HL-60 (cell line): ENCODE measurements around the gene ALDH3A2.

Experiments
- DNase-seq, 2 experiments: peaks; one replicate each; pipeline ENCODE4 v3.0.0-alpha.2; 2010 to 2020; ENCODE audit warnings: low read depth in 1 of 2, low spot score in 1 of 2
- H3K27ac ChIP-seq: fragments of 250-450 bp; sonication (Bioruptor Pico); replicated peaks from 2 replicates; pipeline ENCODE4 v1.5.1; 2020; ENCODE audit warnings: mild to moderate bottlenecking, moderate library complexity
- H3K27me3 ChIP-seq: fragments of 250-450 bp; sonication (Bioruptor Pico); 2 replicates; pipeline ENCODE4 v1.5.1; 2021; ENCODE audit warnings: mild to moderate bottlenecking, moderate library complexity; ENCODE audit not compliant: insufficient read depth, poor library complexity, severe bottlenecking
- H3K4me3 ChIP-seq: replicated peaks from 2 replicates; pipeline ENCODE4 v1.5.1; 2011; ENCODE audit warnings: mild to moderate bottlenecking, control low read depth, low read length; ENCODE audit not compliant: insufficient read depth
- GABPA ChIP-seq: IDR thresholded peaks from 2 replicates; pipeline ENCODE4 v1.6.1; 2012; ENCODE audit warnings: low read depth
- POLR2AphosphoS5 ChIP-seq: IDR thresholded peaks from 2 replicates; pipeline ENCODE4 v1.6.1; 2012; ENCODE audit warnings: low read depth
- SPI1 ChIP-seq: IDR thresholded peaks from 2 replicates; pipeline ENCODE4 v1.6.1; 2012; ENCODE audit warnings: low read depth, mild to moderate bottlenecking, borderline replicate concordance
- TF ChIP-seq, protein P1 (sequence below): IDR thresholded peaks from one replicate; pipeline ENCODE4 v1.5.1; 2011; ENCODE audit warnings: low read length, control low read depth, inconsistent platforms; ENCODE audit not compliant: insufficient read depth
- TF ChIP-seq, protein P2 (sequence below): IDR thresholded peaks from 2 replicates; pipeline ENCODE4 v1.6.1; 2012; ENCODE audit warnings: low read depth; ENCODE audit not compliant: insufficient replicate concordance

ALDH3A2 gene

DNA sequence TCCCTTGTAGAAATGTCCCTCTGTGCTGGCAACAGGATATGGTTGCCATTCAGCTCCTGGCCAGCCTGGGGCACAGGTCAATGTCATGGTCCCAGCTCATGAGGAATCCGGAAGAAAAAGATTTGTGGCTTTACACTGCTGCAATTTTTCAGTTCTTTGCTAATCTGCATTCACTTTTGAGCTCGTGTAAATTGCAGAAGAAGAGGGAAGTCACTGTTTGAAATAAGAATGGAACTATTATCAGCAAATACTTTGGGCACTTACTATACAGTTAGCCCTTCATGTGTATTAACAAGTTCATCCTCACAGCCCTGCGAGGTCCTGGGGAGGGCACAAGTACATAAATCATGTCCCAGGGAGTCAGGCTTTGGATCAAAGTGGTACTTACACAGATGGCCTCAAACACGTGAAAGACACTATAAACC, 53.7 kb downstream of the ALDH3A2 start:
- TF ChIP-seq POLR2AphosphoS5 = no peak
- no peak for TF ChIP-seq GABPA
- TF ChIP-seq, protein P1, sequence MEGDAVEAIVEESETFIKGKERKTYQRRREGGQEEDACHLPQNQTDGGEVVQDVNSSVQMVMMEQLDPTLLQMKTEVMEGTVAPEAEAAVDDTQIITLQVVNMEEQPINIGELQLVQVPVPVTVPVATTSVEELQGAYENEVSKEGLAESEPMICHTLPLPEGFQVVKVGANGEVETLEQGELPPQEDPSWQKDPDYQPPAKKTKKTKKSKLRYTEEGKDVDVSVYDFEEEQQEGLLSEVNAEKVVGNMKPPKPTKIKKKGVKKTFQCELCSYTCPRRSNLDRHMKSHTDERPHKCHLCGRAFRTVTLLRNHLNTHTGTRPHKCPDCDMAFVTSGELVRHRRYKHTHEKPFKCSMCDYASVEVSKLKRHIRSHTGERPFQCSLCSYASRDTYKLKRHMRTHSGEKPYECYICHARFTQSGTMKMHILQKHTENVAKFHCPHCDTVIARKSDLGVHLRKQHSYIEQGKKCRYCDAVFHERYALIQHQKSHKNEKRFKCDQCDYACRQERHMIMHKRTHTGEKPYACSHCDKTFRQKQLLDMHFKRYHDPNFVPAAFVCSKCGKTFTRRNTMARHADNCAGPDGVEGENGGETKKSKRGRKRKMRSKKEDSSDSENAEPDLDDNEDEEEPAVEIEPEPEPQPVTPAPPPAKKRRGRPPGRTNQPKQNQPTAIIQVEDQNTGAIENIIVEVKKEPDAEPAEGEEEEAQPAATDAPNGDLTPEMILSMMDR = no peak
- TF ChIP-seq, protein P2, sequence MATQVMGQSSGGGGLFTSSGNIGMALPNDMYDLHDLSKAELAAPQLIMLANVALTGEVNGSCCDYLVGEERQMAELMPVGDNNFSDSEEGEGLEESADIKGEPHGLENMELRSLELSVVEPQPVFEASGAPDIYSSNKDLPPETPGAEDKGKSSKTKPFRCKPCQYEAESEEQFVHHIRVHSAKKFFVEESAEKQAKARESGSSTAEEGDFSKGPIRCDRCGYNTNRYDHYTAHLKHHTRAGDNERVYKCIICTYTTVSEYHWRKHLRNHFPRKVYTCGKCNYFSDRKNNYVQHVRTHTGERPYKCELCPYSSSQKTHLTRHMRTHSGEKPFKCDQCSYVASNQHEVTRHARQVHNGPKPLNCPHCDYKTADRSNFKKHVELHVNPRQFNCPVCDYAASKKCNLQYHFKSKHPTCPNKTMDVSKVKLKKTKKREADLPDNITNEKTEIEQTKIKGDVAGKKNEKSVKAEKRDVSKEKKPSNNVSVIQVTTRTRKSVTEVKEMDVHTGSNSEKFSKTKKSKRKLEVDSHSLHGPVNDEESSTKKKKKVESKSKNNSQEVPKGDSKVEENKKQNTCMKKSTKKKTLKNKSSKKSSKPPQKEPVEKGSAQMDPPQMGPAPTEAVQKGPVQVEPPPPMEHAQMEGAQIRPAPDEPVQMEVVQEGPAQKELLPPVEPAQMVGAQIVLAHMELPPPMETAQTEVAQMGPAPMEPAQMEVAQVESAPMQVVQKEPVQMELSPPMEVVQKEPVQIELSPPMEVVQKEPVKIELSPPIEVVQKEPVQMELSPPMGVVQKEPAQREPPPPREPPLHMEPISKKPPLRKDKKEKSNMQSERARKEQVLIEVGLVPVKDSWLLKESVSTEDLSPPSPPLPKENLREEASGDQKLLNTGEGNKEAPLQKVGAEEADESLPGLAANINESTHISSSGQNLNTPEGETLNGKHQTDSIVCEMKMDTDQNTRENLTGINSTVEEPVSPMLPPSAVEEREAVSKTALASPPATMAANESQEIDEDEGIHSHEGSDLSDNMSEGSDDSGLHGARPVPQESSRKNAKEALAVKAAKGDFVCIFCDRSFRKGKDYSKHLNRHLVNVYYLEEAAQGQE = no peak
- no peak for TF ChIP-seq SPI1
- no peak overlapping the region for H3K27ac ChIP-seq
- H3K27me3 ChIP-seq = no peaks in the 10 kb centered on the region
- DNase-seq = no peak
- H3K4me3 ChIP-seq = no peak overlapping the region

DNA sequence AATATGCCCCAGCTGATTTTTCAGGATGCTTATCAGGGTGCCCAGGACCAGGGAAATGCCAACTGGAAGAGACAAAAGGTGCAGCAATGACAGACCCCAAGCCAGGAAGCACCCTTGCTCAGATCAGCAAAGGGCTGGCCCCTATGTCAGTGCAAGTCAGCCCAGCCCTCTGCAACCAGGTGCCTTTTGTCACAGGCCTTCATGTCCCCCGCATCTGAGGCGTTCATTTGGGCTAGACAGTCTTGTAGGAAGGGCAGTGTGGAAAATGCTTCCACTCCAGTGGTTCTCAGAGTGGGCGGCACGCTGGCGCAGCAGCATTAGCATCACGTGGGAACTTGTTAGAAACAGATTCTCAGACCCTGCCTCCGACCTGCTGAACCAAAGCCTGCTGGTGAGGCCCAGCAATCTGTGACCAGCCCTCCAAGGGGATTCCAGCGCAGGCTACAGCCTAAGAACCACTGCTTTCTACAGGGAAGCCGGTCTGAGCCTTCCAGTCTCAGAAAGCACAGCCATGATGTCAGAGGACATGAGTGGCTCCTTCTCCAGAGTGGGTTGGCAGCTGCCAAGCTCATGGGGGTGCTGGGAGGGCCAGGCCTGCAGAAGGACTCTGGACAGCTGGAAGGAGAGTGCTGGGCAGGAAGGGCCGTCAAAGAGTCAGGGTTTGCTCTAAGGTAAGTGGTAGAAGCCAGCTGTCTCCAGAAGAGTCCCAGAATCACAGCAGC, 54.7 kb downstream of the ALDH3A2 start:
- Histone ChIP-seq H3K4me3 (no peak overlapping the region), H3K27me3 (no peaks in the 10 kb centered on the region), H3K27ac (no peak overlapping the region)
- DNase-seq = no peak
- TF ChIP-seq, protein P2 = no peak
- no peak for TF ChIP-seq POLR2AphosphoS5
- TF ChIP-seq, protein P1 = no peak
- no peak for TF ChIP-seq GABPA
- TF ChIP-seq SPI1 = no peak

DNA sequence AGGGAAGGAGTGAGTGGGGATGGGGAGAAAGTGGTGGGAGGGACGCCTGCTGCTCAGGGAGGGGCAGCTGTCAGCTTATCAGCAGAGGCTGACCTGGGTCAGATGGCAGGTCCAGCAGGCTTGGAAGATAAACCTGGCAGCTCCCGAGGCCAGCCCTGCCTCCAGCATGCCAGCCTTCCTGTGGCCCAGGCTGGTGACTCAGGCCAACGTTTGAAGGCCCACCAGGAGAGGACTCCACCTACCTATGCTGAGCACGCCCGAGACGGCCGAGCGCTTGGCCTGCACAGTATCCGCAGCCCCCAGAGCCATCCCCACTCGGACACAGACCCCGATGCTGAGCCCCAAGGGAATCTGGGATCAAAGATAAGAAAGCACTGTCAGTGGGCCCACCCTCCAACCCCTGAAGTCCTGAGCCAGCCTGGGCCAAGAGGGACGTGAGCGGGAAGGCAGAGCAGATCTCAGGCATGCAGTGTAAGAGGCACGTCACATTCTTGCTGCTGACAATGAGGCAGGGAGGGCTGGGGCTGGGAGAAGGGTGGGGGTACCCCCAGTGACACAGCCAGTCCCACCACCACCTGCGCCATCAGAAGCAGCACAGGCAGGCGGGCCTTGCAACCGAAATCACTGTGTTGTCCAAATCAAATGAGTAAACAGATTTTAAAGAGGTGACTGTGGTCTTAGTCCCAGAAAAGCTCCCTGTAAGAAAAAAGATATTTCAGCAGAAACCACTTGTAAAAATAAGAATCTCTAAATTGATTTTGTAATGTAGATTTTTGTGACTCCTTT, 55.5 kb downstream of the ALDH3A2 start:
- H3K27me3 ChIP-seq = no peaks in the 10 kb centered on the region
- TF ChIP-seq, protein P2 = no peak
- TF ChIP-seq SPI1 (no peak), GABPA (no peak), POLR2AphosphoS5 (no peak)
- TF ChIP-seq, protein P1 = no peak
- DNase-seq = no peak
- H3K4me3 ChIP-seq = no peak overlapping the region
- no peak overlapping the region for H3K27ac ChIP-seq
